WTC11 (cell line): ENCODE results near the gene WFDC12. TPM values are rescaled to one million over a fixed set of nuclear protein-coding genes. Genes with fewer than 3 reads are reported as not detected.

Experiments used
- ATAC-seq: fragments of 200-7000 bp; cut with Tn5 transposase; 2 replicates; pipeline ENCODE4 v1.10.0; 2021; ENCODE audit warnings: mild to moderate bottlenecking, moderate library complexity
- CTCF ChIA-PET: fragments of 300-600 bp; sonication (Branson Sonifier 250); formaldehyde crosslinking; loops from one replicate; lab custom pipeline; 2021; ENCODE audit warnings: antibody characterized with exemption; lab: Charles Lee
- POLR2A ChIA-PET: fragments of 350-600 bp; sonication (Branson Sonifier 250); formaldehyde crosslinking; loops from one replicate; lab custom pipeline; 2021; ENCODE audit warnings: antibody characterized with exemption; lab: Charles Lee
- DNase-seq: peaks from one replicate; pipeline ENCODE4 v3.0.0; 2021; ENCODE audit warnings: low spot score
- H3K27ac Mint-ChIP-seq: 2 replicates; pipeline ENCODE4 v1.8.0; 2021; ENCODE audit warnings: mixed read lengths
- H3K27me3 Mint-ChIP-seq: 2 replicates; pipeline ENCODE4 v1.8.0; 2021; ENCODE audit warnings: low read depth, mild to moderate bottlenecking, moderate library complexity, mixed read lengths
- H3K36me3 Mint-ChIP-seq: 2 replicates; pipeline ENCODE4 v1.8.0; 2021; ENCODE audit warnings: mixed read lengths
- H3K4me1 Mint-ChIP-seq: 2 replicates; pipeline ENCODE4 v1.8.0; 2022; ENCODE audit warnings: mixed read lengths
- H3K4me3 Mint-ChIP-seq: 2 replicates; pipeline ENCODE4 v1.8.0; 2021; ENCODE audit warnings: mild to moderate bottlenecking, moderate library complexity, mixed read lengths
- H3K9me3 Mint-ChIP-seq: 2 replicates; pipeline ENCODE4 v1.8.0; 2021; ENCODE audit warnings: mixed read lengths
- ETV6 ChIP-seq: sonication (generic); formaldehyde crosslinking; IDR thresholded peaks from 2 replicates; pipeline ENCODE4 v1.8.1; 2022; ENCODE audit warnings: mild to moderate bottlenecking, missing genetic modification reagents
- FOXJ3 ChIP-seq: sonication (generic); formaldehyde crosslinking; IDR thresholded peaks from 2 replicates; pipeline ENCODE4 v1.9.0; 2021; ENCODE audit warnings: missing genetic modification reagents, mild to moderate bottlenecking, borderline replicate concordance
- ZNF263 ChIP-seq: sonication (generic); formaldehyde crosslinking; IDR thresholded peaks from 2 replicates; pipeline ENCODE4 v1.8.1; 2022; ENCODE audit warnings: low read depth, mild to moderate bottlenecking, moderate library complexity, missing genetic modification reagents
- ZNF423 ChIP-seq: fragments of 250-450 bp; sonication (Bioruptor Pico); IDR thresholded peaks from 2 replicates; pipeline ENCODE4 v2.1.2; 2022; ENCODE audit warnings: mild to moderate bottlenecking, moderate library complexity
- total RNA-seq: library from RNA; stranded (reverse); gene quantifications from 3 replicates; pipeline ENCODE4 v1.2.3, GENCODE V29; 2021
- TF ChIP-seq, protein P1 (sequence below): sonication (generic); formaldehyde crosslinking; IDR thresholded peaks from 2 replicates; pipeline ENCODE4 v1.8.1; 2023; ENCODE audit warnings: mild to moderate bottlenecking, missing genetic modification reagents, borderline replicate concordance
- TF ChIP-seq, protein P2 (sequence below): fragments of 250-450 bp; sonication (Bioruptor Pico); IDR thresholded peaks from 2 replicates; pipeline ENCODE4 v1.9.0; 2021; ENCODE audit warnings: mild to moderate bottlenecking
- TF ChIP-seq, protein P3 (sequence below): fragments of 250-450 bp; sonication (Bioruptor Pico); IDR thresholded peaks from 2 replicates; pipeline ENCODE4 v1.9.0; 2021; ENCODE audit warnings: mild to moderate bottlenecking
- TF ChIP-seq, protein P4 (sequence below): fragments of 250-450 bp; sonication (Bioruptor Pico); IDR thresholded peaks from 2 replicates; pipeline ENCODE4 v1.9.0; 2021; ENCODE audit warnings: moderate library complexity, mild to moderate bottlenecking, inconsistent platforms, borderline replicate concordance
- TF ChIP-seq, protein P5 (sequence below): sonication (generic); formaldehyde crosslinking; IDR thresholded peaks from 2 replicates; pipeline ENCODE4 v1.8.1; 2022; ENCODE audit warnings: mild to moderate bottlenecking, moderate library complexity, missing genetic modification reagents
- TF ChIP-seq, protein P6 (sequence below): fragments of 250-450 bp; sonication (Bioruptor Pico); IDR thresholded peaks from 2 replicates; pipeline ENCODE4 v2.1.2; 2022; ENCODE audit warnings: mild to moderate bottlenecking, moderate library complexity
- TF ChIP-seq, protein P7 (sequence below): sonication (generic); formaldehyde crosslinking; IDR thresholded peaks from 2 replicates; pipeline ENCODE4 v1.8.0; 2022; ENCODE audit warnings: mild to moderate bottlenecking, missing genetic modification reagents
- TF ChIP-seq, protein P8 (sequence below): fragments of 250-450 bp; sonication (Bioruptor Pico); IDR thresholded peaks from 2 replicates; pipeline ENCODE4 v1.9.0; 2021; ENCODE audit warnings: mild to moderate bottlenecking, borderline replicate concordance
- TF ChIP-seq, protein P9 (sequence below): fragments of 200-600 bp; IDR thresholded peaks from 2 replicates; pipeline ENCODE4 v1.8.0; 2022; ENCODE audit warnings: antibody characterized with exemption

Gene WFDC12
- total RNA-seq, 1 experiment from 2014 or later = not detected

DNA sequence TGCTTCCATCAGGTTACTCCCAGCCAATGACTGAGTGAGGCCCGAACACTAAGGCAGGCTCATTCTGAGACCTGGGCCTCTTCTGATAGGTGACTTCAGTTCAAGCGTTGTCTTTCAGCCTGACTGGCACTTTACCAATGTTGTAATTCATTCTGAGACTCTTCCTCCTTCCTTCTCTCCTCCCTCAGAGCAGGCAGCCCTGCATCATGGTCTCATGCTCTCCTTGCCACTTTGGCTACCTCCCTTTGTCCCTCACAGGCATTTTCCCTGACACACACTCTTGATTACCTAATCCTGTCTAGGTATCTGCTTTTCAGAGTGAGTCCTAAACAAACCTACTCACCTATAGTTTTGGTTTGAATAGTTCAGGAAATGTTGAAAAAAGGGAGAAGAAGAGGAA is 12.6 kb upstream of the WFDC12 start:
- ATAC-seq (no peak), DNase-seq (no peak)
- no peak overlapping the region for H3K27ac Mint-ChIP-seq
- peaks cover 15% of the 10 kb centered on the region for H3K27me3 Mint-ChIP-seq
- H3K4me3 Mint-ChIP-seq = no peak overlapping the region
- CTCF ChIA-PET = interaction anchor here (0.9 to 1.3 kb wide), 3 partner anchors 24 to 157 kb away, joined by 5 to 9 read pairs (median 5); no protein-coding TSS in a partner anchor
- POLR2A ChIA-PET = interaction anchor here (0.6 kb wide), 1 partner anchor 157 kb away, joined by 4 read pairs; no protein-coding TSS in a partner anchor
- no peaks in the 10 kb centered on the region for H3K4me1 Mint-ChIP-seq
- H3K36me3 Mint-ChIP-seq = no peaks in the 10 kb centered on the region
- TF ChIP-seq ZNF423 (CRISPR knock-in tag) = no peak
- TF ChIP-seq, protein P1, sequence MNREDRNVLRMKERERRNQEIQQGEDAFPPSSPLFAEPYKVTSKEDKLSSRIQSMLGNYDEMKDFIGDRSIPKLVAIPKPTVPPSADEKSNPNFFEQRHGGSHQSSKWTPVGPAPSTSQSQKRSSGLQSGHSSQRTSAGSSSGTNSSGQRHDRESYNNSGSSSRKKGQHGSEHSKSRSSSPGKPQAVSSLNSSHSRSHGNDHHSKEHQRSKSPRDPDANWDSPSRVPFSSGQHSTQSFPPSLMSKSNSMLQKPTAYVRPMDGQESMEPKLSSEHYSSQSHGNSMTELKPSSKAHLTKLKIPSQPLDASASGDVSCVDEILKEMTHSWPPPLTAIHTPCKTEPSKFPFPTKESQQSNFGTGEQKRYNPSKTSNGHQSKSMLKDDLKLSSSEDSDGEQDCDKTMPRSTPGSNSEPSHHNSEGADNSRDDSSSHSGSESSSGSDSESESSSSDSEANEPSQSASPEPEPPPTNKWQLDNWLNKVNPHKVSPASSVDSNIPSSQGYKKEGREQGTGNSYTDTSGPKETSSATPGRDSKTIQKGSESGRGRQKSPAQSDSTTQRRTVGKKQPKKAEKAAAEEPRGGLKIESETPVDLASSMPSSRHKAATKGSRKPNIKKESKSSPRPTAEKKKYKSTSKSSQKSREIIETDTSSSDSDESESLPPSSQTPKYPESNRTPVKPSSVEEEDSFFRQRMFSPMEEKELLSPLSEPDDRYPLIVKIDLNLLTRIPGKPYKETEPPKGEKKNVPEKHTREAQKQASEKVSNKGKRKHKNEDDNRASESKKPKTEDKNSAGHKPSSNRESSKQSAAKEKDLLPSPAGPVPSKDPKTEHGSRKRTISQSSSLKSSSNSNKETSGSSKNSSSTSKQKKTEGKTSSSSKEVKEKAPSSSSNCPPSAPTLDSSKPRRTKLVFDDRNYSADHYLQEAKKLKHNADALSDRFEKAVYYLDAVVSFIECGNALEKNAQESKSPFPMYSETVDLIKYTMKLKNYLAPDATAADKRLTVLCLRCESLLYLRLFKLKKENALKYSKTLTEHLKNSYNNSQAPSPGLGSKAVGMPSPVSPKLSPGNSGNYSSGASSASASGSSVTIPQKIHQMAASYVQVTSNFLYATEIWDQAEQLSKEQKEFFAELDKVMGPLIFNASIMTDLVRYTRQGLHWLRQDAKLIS = no peak
- TF ChIP-seq, protein P2, sequence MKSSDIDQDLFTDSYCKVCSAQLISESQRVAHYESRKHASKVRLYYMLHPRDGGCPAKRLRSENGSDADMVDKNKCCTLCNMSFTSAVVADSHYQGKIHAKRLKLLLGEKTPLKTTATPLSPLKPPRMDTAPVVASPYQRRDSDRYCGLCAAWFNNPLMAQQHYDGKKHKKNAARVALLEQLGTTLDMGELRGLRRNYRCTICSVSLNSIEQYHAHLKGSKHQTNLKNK = no peak
- TF ChIP-seq, all 79 proteins: peak for 0
- 0 out of 2 replicates have a peak, but pooled peaks cover under 1% of the 10 kb centered on the region for H3K9me3 Mint-ChIP-seq

DNA sequence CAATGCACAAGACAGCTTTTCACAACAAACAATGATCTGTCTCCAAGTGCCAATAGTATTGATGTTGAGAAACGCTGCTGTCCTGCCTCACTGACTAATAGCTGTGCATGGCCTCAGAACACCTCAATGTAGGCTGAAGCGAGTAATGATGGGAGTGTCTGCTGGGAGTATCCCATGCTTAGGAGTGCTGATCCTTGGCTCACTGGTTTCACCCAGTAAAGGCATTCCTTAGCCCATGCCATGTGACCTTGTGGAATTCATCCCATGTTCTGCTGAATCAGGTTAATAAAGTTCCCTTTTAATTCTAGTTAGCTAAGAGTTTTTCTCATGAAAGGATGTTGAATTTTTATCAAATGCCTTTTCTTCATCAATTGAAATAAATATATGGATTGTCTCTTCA is 3.8 kb upstream of the WFDC12 start:
- CTCF ChIA-PET = interaction anchor here (2.0 to 2.1 kb wide), 2 partner anchors 11 to 101 kb away, joined by 6 to 11 read pairs; no protein-coding TSS in a partner anchor
- ATAC-seq (no peak), DNase-seq (no peak)
- peaks cover 7% of the 10 kb centered on the region; the same call in 1 of the 2 replicates for H3K9me3 Mint-ChIP-seq
- POLR2A ChIA-PET = no interaction called here
- no peak overlapping the region for H3K27ac Mint-ChIP-seq
- H3K27me3 Mint-ChIP-seq = peaks cover 37% of the 10 kb centered on the region
- no peaks in the 10 kb centered on the region for H3K4me1 Mint-ChIP-seq
- H3K36me3 Mint-ChIP-seq = no peaks in the 10 kb centered on the region
- no peak overlapping the region for H3K4me3 Mint-ChIP-seq
- TF ChIP-seq, protein P3, sequence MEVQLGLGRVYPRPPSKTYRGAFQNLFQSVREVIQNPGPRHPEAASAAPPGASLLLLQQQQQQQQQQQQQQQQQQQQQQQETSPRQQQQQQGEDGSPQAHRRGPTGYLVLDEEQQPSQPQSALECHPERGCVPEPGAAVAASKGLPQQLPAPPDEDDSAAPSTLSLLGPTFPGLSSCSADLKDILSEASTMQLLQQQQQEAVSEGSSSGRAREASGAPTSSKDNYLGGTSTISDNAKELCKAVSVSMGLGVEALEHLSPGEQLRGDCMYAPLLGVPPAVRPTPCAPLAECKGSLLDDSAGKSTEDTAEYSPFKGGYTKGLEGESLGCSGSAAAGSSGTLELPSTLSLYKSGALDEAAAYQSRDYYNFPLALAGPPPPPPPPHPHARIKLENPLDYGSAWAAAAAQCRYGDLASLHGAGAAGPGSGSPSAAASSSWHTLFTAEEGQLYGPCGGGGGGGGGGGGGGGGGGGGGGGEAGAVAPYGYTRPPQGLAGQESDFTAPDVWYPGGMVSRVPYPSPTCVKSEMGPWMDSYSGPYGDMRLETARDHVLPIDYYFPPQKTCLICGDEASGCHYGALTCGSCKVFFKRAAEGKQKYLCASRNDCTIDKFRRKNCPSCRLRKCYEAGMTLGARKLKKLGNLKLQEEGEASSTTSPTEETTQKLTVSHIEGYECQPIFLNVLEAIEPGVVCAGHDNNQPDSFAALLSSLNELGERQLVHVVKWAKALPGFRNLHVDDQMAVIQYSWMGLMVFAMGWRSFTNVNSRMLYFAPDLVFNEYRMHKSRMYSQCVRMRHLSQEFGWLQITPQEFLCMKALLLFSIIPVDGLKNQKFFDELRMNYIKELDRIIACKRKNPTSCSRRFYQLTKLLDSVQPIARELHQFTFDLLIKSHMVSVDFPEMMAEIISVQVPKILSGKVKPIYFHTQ (CRISPR knock-in tag) = no peak
- TF ChIP-seq, protein P4, sequence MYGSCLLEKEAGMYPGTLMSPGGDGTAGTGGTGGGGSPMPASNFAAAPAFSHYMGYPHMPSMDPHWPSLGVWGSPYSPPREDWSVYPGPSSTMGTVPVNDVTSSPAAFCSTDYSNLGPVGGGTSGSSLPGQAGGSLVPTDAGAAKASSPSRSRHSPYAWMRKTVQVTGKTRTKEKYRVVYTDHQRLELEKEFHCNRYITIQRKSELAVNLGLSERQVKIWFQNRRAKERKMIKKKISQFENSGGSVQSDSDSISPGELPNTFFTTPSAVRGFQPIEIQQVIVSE (CRISPR knock-in tag) = no peak
- TF ChIP-seq, protein P5, sequence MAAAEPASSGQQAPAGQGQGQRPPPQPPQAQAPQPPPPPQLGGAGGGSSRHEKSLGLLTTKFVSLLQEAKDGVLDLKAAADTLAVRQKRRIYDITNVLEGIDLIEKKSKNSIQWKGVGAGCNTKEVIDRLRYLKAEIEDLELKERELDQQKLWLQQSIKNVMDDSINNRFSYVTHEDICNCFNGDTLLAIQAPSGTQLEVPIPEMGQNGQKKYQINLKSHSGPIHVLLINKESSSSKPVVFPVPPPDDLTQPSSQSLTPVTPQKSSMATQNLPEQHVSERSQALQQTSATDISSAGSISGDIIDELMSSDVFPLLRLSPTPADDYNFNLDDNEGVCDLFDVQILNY = no peak
- TF ChIP-seq, protein P6, sequence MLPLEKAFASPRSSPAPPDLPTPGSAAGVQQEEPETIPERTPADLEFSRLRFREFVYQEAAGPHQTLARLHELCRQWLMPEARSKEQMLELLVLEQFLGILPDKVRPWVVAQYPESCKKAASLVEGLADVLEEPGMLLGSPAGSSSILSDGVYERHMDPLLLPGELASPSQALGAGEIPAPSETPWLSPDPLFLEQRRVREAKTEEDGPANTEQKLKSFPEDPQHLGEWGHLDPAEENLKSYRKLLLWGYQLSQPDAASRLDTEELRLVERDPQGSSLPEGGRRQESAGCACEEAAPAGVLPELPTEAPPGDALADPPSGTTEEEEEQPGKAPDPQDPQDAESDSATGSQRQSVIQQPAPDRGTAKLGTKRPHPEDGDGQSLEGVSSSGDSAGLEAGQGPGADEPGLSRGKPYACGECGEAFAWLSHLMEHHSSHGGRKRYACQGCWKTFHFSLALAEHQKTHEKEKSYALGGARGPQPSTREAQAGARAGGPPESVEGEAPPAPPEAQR = no peak
- TF ChIP-seq, protein P7, sequence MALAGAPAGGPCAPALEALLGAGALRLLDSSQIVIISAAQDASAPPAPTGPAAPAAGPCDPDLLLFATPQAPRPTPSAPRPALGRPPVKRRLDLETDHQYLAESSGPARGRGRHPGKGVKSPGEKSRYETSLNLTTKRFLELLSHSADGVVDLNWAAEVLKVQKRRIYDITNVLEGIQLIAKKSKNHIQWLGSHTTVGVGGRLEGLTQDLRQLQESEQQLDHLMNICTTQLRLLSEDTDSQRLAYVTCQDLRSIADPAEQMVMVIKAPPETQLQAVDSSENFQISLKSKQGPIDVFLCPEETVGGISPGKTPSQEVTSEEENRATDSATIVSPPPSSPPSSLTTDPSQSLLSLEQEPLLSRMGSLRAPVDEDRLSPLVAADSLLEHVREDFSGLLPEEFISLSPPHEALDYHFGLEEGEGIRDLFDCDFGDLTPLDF = no peak
- TF ChIP-seq, protein P8, sequence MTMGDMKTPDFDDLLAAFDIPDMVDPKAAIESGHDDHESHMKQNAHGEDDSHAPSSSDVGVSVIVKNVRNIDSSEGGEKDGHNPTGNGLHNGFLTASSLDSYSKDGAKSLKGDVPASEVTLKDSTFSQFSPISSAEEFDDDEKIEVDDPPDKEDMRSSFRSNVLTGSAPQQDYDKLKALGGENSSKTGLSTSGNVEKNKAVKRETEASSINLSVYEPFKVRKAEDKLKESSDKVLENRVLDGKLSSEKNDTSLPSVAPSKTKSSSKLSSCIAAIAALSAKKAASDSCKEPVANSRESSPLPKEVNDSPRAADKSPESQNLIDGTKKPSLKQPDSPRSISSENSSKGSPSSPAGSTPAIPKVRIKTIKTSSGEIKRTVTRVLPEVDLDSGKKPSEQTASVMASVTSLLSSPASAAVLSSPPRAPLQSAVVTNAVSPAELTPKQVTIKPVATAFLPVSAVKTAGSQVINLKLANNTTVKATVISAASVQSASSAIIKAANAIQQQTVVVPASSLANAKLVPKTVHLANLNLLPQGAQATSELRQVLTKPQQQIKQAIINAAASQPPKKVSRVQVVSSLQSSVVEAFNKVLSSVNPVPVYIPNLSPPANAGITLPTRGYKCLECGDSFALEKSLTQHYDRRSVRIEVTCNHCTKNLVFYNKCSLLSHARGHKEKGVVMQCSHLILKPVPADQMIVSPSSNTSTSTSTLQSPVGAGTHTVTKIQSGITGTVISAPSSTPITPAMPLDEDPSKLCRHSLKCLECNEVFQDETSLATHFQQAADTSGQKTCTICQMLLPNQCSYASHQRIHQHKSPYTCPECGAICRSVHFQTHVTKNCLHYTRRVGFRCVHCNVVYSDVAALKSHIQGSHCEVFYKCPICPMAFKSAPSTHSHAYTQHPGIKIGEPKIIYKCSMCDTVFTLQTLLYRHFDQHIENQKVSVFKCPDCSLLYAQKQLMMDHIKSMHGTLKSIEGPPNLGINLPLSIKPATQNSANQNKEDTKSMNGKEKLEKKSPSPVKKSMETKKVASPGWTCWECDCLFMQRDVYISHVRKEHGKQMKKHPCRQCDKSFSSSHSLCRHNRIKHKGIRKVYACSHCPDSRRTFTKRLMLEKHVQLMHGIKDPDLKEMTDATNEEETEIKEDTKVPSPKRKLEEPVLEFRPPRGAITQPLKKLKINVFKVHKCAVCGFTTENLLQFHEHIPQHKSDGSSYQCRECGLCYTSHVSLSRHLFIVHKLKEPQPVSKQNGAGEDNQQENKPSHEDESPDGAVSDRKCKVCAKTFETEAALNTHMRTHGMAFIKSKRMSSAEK (CRISPR knock-in tag) = no peak
- TF ChIP-seq ZNF263 (CRISPR knock-in tag) (no peak), FOXJ3 (CRISPR knock-in tag) (no peak), ETV6 (no peak)
- TF ChIP-seq, protein P9, sequence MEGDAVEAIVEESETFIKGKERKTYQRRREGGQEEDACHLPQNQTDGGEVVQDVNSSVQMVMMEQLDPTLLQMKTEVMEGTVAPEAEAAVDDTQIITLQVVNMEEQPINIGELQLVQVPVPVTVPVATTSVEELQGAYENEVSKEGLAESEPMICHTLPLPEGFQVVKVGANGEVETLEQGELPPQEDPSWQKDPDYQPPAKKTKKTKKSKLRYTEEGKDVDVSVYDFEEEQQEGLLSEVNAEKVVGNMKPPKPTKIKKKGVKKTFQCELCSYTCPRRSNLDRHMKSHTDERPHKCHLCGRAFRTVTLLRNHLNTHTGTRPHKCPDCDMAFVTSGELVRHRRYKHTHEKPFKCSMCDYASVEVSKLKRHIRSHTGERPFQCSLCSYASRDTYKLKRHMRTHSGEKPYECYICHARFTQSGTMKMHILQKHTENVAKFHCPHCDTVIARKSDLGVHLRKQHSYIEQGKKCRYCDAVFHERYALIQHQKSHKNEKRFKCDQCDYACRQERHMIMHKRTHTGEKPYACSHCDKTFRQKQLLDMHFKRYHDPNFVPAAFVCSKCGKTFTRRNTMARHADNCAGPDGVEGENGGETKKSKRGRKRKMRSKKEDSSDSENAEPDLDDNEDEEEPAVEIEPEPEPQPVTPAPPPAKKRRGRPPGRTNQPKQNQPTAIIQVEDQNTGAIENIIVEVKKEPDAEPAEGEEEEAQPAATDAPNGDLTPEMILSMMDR = no peak
